ENCODE results near the gene ZNF664. TPM values are rescaled to one million over a fixed set of nuclear protein-coding genes. Genes with fewer than 3 reads are reported as not detected.

ZNF664 gene
- total and polyA plus RNA-seq, 2 of the 13 experiments (the other 11 are each of a cell fraction or from before 2014, with no cell fraction given): 43.9 to 56.5 TPM

DNA sequence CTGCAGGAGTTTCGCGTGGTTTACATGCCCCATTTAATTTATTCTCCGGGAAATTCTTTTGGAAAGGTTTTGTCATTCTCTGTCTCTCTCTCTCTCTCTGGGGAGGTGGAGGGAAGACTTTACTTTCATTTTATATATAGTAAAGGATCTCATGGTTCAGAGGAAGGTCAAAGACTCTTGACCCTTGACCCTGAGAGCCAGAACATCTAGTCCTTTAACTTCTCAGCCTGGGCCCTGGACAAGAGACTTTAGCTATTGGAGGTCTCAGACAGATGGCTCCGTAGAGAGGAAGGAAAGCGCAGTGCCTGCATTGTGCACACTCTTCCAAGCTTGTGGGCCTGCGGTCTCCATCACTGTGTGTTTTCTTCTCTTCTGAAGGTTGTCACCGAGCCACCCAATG, 44.1 kb upstream of the ZNF664 start (continued):
- TF ChIP-seq, protein P1, sequence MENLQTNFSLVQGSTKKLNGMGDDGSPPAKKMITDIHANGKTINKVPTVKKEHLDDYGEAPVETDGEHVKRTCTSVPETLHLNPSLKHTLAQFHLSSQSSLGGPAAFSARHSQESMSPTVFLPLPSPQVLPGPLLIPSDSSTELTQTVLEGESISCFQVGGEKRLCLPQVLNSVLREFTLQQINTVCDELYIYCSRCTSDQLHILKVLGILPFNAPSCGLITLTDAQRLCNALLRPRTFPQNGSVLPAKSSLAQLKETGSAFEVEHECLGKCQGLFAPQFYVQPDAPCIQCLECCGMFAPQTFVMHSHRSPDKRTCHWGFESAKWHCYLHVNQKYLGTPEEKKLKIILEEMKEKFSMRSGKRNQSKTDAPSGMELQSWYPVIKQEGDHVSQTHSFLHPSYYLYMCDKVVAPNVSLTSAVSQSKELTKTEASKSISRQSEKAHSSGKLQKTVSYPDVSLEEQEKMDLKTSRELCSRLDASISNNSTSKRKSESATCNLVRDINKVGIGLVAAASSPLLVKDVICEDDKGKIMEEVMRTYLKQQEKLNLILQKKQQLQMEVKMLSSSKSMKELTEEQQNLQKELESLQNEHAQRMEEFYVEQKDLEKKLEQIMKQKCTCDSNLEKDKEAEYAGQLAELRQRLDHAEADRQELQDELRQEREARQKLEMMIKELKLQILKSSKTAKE (CRISPR knock-in tag; IDR thresholded peaks at IDR 0.05; ENCODE audit: borderline replicate concordance): no peak
- TF ChIP-seq, protein P2, sequence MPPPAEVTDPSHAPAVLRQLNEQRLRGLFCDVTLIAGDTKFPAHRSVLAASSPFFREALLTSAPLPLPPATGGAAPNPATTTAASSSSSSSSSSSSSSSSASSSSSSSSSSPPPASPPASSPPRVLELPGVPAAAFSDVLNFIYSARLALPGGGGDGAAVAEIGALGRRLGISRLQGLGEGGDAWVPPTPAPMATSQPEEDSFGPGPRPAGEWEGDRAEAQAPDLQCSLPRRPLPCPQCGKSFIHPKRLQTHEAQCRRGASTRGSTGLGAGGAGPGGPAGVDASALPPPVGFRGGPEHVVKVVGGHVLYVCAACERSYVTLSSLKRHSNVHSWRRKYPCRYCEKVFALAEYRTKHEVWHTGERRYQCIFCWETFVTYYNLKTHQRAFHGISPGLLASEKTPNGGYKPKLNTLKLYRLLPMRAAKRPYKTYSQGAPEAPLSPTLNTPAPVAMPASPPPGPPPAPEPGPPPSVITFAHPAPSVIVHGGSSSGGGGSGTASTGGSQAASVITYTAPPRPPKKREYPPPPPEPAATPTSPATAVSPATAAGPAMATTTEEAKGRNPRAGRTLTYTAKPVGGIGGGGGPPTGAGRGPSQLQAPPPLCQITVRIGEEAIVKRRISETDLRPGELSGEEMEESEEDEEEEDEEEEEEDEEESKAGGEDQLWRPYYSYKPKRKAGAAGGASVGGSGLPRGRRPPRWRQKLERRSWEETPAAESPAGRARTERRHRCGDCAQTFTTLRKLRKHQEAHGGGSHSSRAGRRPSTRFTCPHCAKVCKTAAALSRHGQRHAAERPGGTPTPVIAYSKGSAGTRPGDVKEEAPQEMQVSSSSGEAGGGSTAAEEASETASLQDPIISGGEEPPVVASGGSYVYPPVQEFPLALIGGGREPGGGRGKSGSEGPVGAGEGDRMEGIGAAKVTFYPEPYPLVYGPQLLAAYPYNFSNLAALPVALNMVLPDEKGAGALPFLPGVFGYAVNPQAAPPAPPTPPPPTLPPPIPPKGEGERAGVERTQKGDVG (CRISPR knock-in tag; IDR thresholded peaks at IDR 0.05; ENCODE audit: borderline replicate concordance): no peak
- no peak for TF ChIP-seq ZNF781 (CRISPR knock-in tag; IDR thresholded peaks at IDR 0.05; ENCODE audit: borderline replicate concordance, not compliant biosample characterization)
- no peak for TF ChIP-seq HNRNPUL1 (IDR thresholded peaks at IDR 0.05; ENCODE audit: low read depth, low read length)
- TF ChIP-seq MZF1 (CRISPR knock-in tag; IDR thresholded peaks at IDR 0.05; ENCODE audit: borderline replicate concordance): no peak
- TF ChIP-seq SP140L (CRISPR knock-in tag; IDR thresholded peaks at IDR 0.05; ENCODE audit: borderline replicate concordance): no peak
- no peak for TF ChIP-seq PCBP1 (IDR thresholded peaks at IDR 0.05; ENCODE audit: borderline replicate concordance, low read depth, low read length)
- TF ChIP-seq U2AF2 (IDR thresholded peaks at IDR 0.05; ENCODE audit: low read depth, low read length): no peak
- TF ChIP-seq, protein P3, sequence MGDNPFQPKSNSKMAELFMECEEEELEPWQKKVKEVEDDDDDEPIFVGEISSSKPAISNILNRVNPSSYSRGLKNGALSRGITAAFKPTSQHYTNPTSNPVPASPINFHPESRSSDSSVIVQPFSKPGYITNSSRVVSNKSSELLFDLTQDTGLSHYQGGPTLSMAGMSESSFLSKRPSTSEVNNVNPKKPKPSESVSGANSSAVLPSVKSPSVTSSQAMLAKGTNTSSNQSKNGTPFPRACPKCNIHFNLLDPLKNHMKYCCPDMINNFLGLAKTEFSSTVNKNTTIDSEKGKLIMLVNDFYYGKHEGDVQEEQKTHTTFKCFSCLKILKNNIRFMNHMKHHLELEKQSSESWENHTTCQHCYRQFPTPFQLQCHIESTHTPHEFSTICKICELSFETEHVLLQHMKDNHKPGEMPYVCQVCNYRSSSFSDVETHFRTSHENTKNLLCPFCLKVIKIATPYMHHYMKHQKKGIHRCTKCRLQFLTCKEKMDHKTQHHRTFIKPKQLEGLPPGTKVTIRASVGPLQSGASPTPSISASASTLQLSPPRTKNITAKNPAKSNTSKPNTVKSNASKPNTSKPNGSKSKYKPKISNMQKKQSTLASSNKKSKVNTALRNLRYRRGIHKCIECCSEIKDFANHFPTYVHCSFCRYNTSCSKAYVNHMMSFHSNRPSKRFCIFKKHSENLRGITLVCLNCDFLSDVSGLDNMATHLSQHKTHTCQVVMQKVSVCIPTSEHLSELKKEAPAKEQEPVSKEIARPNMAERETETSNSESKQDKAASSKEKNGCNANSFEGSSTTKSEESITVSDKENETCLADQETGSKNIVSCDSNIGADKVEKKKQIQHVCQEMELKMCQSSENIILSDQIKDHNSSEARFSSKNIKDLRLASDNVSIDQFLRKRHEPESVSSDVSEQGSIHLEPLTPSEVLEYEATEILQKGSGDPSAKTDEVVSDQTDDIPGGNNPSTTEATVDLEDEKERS (CRISPR knock-in tag; IDR thresholded peaks at IDR 0.05): no peak
- TF ChIP-seq, protein P4, sequence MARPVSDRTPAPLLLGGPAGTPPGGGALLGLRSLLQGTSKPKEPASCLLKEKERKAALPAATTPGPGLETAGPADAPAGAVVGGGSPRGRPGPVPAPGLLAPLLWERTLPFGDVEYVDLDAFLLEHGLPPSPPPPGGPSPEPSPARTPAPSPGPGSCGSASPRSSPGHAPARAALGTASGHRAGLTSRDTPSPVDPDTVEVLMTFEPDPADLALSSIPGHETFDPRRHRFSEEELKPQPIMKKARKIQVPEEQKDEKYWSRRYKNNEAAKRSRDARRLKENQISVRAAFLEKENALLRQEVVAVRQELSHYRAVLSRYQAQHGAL (CRISPR knock-in tag; IDR thresholded peaks at IDR 0.05; ENCODE audit: not compliant biosample characterization): no peak
- no peak for TF ChIP-seq MEF2D (CRISPR knock-in tag; IDR thresholded peaks at IDR 0.05)
